ENCODE results near the gene SV2B.
"Not testable (repeated sequence)": the region's sequence is repeated elsewhere in the genome, so short reads cannot be mapped to it uniquely, and the experiment has no call there.

SV2B gene, protein sequence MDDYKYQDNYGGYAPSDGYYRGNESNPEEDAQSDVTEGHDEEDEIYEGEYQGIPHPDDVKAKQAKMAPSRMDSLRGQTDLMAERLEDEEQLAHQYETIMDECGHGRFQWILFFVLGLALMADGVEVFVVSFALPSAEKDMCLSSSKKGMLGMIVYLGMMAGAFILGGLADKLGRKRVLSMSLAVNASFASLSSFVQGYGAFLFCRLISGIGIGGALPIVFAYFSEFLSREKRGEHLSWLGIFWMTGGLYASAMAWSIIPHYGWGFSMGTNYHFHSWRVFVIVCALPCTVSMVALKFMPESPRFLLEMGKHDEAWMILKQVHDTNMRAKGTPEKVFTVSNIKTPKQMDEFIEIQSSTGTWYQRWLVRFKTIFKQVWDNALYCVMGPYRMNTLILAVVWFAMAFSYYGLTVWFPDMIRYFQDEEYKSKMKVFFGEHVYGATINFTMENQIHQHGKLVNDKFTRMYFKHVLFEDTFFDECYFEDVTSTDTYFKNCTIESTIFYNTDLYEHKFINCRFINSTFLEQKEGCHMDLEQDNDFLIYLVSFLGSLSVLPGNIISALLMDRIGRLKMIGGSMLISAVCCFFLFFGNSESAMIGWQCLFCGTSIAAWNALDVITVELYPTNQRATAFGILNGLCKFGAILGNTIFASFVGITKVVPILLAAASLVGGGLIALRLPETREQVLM

DNA sequence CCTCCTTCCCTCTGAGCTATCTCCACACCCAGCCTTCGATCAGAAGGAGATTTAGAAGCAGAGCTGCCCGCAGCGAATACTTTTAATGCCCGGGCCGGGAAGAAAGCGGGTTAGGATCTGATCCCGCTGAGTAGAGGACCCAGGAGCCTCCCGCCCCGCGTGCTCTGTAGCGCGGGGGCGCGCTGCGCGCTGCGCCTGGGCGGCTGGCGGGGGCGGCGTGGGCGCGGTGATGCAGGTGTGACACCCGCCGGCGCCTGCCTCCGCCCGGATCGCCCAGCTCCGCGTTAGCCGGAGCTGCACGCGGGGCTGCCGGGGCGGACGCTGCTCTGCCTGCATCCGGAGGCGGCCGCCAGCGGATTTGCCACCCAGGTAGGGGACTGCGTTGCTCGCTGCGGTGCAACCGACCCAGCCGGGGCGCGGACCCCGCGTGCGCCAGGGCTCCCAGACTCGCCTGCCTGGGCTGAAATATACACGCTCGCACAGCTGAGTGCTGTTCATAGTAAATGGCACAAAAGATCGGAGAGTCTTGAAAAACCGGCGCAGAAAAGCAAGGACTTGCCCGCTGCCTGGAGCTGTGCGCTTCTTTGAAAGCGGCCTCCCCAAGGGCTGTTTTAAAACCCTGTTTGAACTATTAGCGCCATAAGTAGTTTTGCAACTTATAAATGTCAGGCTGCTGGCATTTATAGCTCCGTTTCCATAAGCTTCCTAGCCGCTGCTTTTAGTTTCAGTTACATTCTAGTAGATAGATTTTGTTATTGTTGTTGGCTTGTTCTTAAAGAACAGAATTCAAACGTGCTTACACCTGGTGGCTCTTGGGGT, at the start of gene SV2B:
Gene SV2B (plus strand): TSS at position 263 of the 819 bp plus-strand sequence. CDS start 126,007 bp downstream, outside the sequence.
- no peak for DNase-seq (ENCODE audit: low read depth)

DNA sequence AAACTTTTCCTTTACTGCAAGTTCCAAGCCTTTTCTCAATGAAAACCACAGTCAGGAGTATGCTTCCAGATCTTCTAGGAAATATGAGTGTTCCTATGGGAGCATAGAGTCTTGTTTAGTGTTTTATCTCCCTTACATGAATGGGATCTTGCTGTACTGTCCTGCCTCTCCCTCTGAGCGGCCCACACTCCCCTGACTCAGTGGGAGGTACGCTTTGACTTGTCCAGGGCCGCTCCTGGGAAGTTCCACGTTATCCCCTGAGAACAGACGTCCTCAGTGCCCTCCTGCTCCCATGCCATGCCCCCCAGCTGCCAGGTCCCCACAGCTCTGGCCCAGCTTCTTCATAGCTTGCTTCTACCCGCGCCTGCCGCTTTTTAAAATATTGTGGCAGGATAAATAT, 48.8 kb upstream of the SV2B start:
- no peak for DNase-seq (ENCODE audit: low read depth)

DNA sequence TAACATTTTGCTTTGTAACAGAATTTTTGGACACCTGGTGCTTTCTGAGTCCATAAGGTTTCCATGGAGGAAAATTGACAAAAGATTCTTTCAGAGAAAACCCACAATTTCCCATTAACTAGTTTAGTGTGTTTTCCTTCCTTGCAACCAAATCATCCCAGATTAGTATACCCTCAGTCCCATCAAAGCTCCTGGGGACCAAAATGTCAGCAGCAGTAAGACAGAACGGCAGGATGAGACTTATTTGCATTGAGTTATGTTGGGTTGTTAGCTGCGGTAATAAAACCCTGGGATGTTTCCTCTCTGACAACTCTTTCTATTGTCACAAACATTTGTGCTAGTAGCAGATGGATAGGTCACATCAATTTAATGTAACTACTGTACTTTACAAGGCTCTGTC, 45.2 kb upstream of the SV2B start:
- no peak for DNase-seq (ENCODE audit: low read depth)

DNA sequence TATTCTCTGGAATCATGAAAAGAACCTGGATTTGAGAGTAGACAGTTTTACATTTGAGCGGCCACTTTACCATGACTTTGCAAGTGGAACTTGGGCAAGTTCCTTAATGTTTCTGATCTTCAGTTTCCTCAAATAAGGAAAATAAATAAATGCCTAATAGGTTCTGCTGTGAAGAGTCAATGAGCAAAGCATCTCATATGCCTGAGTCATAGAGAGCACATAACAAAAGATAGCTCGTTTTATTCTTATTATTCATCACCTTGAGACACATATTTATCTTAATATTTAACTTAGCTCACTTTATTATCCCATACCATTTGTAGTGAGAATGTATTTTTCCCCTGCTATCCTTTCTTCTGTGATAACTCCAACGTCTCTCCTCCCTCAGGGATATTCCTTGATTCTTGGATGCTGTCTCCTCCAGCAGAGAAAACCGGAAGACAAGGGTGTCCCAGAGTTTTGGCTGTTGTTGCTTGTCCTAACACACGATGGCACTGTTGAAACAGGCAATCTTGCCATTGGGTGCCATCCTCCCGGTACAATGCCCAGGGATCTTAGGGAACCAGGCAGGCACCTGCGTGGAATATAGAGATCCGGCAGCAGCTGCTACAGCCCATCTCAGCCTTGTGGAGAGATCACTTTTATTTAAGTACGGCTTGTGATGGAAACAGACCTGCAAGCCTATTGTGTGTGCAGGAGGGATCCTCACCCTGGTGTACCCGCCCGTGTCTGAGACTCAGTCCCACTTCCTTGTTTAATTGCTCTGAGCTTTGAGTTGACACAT, 44.3 kb upstream of the SV2B start:
- peak; percentile 16 for DNase-seq (ENCODE audit: low read depth)

DNA sequence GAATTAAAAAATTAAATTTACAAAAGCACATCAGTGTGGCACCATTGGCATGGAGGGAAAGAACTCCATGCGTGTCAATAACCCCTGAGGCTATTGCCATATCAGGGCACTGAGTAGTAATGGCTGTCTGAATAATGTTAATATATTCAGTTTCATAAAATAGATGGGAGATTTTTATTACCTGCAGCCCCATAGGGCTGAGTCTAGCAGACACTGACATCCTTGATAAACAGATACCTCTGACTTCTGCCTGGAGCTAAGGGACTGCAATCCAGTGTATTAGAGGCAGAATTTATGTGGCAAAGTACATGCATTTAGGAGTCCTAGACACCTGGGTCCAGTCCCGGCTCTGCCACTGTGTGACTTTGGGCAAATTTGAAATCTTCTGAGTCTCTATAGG, 38.8 kb upstream of the SV2B start:
- no peak for DNase-seq (ENCODE audit: low read depth)

DNA sequence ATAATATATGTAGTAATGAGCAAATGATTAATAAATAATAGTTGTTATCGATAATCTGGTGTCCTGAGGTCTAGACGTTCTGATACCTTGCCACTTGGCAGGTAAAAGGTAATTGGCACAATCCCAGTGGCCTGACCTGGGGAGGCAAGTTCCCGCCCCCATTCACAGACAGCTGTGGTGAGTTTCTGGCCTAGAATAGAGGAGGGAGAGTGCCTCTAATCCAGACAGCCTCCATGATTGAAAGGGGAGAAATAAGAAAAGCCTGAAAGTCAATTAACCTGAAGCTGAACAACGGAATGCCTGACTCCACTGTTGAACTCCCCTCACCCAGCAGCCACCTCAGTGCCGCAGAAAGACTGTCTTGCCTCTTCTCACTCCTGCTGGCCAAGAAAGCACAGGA, 38.1 kb upstream of the SV2B start:
- no peak for DNase-seq (ENCODE audit: low read depth)

DNA sequence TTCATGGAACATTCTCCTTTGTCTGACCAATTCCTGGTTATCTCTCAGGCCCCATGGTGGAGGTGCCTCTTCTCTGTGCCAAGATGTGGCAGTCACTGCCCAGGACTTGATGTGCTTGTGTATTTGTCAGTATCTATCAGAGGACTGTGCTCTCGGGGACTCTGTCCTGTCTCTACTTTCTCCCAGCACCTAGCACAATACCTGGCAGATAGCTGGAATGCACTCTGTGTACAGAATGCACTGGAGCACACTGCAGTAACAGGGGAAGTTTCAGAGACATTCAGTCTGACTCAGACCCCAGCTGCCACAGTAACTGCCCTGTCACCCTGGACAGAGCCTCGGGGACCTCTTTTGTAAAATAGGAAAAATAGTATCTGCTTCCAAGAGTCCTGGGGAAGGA, 34.6 kb upstream of the SV2B start:
- DNase-seq (ENCODE audit: low read depth), result no peak

DNA sequence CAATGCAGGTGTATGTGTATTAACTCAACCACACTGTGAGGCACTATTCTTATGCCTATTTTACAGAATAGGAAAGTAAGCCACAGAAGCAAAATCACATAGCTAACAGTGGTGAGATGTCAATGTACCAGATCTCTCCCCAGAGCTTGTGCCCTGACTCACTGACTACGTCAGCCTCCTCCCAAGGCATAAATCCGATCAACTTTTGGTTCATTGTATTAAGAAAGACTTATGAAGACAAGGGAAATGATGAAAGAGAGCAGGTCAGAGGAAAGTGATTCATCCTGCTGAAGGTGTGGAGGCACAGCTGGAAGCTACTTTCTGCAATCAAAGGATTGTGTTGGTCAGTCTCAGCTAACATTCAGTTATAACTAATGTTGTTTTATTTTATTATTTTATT, 33.0 kb upstream of the SV2B start:
- DNase-seq (ENCODE audit: low read depth), result no peak

DNA sequence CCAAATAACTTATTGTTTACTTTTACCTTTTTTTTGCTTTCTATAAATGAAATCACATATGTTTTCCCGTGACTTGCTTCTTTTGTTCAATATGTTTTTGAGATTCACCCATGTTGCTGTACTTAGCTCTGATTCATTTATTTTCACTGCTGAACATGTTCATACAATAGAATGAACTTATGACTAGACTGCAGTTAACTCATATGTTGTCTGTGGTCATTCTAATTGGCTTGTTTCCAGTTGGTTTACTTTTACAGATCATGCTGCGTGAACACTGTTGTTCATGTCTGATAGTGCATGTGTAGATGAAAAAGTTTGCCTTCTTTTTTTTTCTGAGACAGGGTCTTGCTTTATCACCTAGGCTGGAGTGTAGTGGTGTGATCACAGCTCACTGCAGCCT, 31.6 kb upstream of the SV2B start:
- no peak for DNase-seq (ENCODE audit: low read depth)

DNA sequence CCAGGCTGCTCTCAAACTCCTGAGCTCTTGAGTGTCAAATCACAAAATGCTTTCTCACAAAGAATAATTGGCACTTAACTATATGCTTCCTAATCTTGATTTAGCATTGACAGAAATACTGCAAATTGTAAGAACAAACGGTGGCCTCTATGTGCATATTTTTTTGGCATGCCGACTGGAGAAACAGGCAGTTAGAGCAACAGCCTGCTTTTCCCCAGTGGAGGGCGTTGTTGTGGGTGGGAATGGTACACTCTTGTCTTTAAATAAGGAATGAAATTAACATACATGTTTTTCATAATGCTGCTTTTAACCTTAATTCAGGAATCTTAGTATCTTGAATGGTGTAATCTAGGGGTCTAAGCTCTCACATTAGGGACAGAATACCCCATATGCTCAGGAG, 31.1 kb upstream of the SV2B start:
- DNase-seq (ENCODE audit: low read depth), result no peak

DNA sequence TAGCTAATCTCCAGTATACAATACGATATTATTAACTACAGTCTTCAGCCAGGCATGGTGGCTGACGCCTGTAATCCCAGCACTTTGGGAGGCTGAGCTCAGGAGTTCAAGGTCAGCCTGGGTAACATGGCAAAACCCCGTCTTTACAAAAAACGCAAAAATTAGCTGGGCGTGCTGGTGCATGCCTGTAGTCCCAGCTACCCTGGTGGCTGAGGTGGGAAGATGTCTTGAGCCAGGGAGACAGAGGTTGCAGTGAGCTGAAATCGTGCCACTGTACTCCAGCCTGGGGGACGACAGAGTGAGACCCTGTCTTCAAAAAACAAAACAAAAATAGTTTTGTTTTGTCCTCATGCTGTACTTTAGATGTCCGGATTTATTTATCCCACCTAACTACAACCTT, 29.2 kb upstream of the SV2B start:
- no peak for DNase-seq (ENCODE audit: low read depth)

DNA sequence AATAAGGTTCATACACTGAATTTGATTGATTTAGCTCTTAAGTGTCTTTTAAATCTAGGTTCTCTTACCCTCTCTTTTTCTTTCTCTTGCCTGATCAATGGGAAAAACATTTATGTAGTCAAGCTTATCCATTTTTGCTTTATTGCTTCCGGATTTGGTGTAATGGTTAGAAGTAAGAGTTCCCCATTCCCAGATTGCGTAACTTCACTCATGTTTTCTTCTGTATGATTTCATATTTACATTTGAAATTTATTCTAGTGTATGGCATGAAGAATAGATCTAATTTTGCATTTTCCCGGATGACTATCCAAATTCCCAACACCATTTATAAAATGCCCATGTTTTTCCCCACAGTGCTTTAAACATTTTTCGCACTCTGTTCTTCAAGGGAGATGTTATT, 27.9 kb upstream of the SV2B start:
- no peak for DNase-seq (ENCODE audit: low read depth)

DNA sequence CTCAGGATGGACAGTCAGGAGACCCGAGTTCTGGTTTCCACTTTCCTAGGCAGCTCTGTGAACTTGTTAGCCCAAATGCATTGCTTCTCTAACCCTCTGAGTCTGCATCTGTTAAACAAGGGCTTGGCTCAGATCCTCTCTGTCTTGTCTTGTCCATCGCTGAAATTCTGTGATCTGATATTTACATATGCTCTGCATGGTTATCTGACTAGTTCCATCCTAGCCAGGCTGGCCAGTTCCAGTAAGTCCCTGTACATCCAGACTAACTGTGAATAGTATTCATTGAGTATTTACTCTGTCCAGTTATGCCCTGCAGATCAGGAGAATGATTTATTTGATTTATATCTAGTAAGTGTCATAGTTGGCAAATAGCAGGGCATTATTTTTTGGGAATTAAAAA, 27.0 kb upstream of the SV2B start:
- DNase-seq (ENCODE audit: low read depth), result no peak

DNA sequence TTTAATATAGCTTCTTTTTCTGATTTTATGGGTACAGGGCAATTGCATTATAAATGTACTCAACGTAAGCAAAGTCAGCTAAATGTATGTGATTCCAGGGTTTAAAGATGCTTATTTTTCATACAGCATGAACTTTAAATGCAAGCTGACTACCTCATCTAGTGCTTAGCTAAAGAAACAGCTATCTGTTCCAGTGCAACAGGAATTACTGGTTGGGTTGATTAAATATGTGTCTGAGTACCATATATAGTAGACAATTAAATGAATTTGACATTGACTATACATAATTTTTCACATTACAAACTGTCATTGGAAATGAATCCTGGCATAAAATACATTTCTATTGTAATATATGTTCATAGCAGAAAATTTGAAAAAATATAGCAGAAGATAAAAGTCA, 26.3 kb upstream of the SV2B start:
- DNase-seq (ENCODE audit: low read depth), result no peak

DNA sequence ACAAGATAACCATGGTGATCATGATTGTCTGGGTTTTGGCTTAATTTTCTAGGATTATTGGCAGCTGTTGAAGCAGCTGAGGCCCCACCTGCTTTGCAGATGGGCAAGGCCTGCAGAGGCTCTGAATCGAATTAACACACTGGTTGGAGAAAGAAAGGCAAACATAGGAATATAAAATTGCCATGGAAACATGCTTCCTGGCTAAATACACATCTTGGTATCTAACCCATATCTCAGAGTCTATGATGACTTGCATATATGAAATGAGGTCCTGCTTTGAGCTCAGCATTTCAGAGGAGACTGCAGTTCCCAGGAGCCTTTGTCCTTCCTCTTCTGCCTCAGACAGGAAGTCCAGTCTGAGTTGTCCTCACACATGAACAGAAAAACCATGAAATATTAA, 24.3 kb upstream of the SV2B start:
- no peak for DNase-seq (ENCODE audit: low read depth)

DNA sequence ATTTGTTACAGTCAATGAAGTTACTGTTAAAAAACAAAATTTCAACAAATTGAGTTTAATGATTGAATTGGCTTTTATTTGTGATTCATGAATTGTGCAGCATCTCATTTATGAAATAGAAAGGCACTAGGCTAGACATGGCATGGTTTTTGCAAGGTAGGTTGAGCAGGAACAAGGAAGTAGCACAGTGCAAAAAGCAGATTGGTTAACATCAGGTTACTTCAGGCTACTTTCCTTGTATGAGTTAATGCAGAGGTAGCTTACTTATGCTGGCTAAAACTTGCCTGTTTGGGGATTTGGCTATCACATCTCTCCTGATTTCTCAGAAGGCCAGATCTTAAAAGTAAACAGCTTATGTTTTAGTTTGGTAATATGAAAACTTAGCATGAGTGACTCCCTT, 23.0 kb upstream of the SV2B start:
- no peak for DNase-seq (ENCODE audit: low read depth)

DNA sequence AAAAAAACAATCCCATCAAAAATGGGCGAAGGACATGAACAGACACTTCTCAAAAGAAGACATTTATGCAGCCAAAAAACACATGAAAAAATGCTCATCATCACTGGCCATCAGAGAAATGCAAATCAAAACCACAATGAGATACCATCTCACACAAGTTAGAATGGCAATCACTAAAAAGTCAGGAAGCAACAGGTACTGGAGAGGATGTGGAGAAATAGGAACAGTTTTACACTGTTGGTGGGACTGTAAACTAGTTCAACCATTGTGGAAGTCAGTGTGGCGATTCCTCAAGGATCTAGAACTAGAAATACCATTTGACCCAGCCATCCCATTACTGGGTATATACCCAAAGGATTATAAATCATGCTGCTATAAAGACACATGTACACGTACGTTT, 6.2 kb upstream of the SV2B start:
- DNase-seq (ENCODE audit: low read depth), result not testable (repeated sequence)

DNA sequence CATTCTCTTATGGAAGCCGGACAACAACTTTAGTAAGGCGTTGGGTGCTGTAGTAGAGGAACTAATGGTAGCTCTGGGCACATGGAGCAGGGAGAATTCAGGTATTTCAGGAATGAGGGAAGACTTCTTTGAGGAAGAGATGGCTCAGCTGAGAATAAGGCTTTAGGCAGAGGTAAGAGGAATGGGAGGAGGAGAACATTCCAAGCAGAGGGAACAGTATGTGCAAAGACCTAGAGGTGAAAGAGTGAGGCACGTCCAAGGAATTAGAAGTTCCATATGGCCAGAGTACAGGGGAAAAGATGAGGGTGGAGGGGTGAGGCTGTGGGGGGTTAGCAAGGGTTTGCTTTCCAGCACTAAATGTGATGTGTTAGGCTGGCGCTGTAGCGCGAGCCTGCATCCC, 1.6 kb upstream of the SV2B start:
- no peak for DNase-seq (ENCODE audit: low read depth)

DNA sequence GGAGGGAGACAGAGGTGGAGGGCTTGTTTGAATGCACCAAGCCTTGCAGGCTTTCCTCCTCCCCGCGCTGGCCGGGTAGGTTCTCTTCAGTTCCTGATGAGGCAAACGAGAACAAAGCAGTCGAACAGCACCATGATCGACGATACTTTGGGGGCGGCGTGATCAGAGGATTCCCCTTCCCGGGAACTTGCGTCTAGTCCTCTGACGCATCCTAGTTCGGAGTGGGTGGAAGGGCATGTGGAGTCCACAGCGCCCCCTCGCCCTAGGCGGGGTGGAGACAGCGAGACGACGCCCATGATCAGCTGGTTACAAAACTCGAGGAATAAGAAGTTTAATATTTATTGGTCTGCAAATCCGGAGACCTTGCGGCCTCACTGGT, 452 bp upstream of the SV2B start:
- DNase-seq (ENCODE audit: low read depth), result no peak

DNA sequence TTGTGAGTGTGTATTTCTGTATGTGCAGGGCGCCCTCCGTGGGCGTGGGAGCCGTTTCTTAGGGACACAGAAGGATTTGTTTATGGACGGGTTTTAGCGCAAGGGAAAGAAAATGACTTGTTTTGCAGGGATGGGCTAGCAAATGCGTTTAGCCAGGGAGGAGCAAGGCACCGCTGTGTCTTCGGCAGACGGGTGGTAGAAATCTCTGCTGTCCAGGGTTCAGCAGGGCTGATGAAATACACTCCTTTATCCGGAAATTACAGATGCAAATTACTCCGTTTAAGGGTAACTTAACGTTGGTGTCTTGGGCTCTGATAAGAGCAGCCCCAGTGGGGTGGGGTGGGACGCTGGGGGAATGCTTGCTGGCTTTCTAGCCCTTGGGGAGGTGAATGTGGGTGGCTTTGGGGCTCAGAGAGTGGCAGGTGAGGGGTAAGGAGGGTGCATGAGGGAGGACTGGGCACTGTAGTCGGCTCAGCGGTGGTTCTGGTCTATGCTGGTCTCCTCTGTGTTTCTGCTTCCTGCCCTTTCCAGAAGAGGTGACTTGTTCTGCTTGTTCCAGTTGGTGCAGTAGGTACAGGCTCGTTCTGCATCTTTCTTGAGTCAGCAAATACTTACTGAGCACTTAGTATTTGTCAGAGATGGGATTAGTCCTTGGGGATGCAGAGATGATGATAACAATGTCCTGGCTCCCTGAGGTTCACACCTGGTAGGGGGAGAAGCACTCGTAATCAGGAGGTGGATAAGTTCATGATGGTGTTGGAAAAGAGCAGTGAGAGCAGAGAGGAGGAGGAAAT, 954 bp downstream of the SV2B start:
- DNase-seq (ENCODE audit: low read depth), result no peak

DNA sequence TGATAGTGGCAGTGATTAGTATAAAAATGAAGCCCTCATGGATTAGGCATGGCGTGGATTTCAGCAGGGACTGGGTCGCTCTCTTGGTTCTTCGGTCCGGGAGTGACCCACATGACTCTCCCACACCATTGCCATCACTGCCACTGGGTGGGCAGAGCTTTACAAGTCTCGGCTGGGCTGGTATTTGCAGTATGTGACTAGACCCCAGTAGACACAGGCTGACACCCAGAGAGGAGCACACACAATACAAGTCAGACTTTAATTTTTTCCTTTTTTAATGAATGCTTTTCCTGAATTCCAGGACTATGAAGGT, 1.5 kb downstream of the SV2B start:
- no peak for DNase-seq (ENCODE audit: low read depth)
